ENCODE data around the gene KIAA1755. TPM values are rescaled to one million over a fixed set of nuclear protein-coding genes. Genes with fewer than 3 reads are reported as not detected.
A peak's percentile ranks its signal among the peaks of the same experiment; 100 is the strongest.

KIAA1755 gene
- total RNA-seq, 4 donors from 2014 or later: 0.05 to 0.41 (median 0.38) TPM; not detected in 1

- DNase-seq (no peak), ATAC-seq (no peak)
- H3K9me3 ChIP-seq: no peaks in the 10 kb centered on the region
- no peaks in the 10 kb centered on the region for H3K27me3 ChIP-seq
- H3K27ac ChIP-seq: no peak overlapping the region
- intact Hi-C loops (cut with DNase I; ENCODE audit: low total_unique reads): no loop called here
- in situ Hi-C loops (cut with MboI; ENCODE audit: low sequenced_read_pairs in 4 of 4): loop anchor here in 1 of 4 donors (25.0 kb wide), 1 partner anchor 606 kb away; no protein-coding TSS in a partner anchor
- no peaks in the 10 kb centered on the region for H3K4me1 ChIP-seq
- no peak overlapping the region for H3K4me3 ChIP-seq
- no peaks in the 10 kb centered on the region for H3K36me3 ChIP-seq
- TF ChIP-seq CTCF (IDR thresholded peaks at IDR 0.05 in 4 of 5, conservative IDR thresholded peaks at IDR 0.05 in 1 of 5): no peak
- TF ChIP-seq POLR2A (IDR thresholded peaks at IDR 0.05): no peak
These were observed 66.9 kb downstream of the KIAA1755 start for GRCh38 chr20:38193586-38194105.

GRCh38 chr20:38192323-38192885, 68.1 kb downstream of the KIAA1755 start:
- ATAC-seq (no peak), DNase-seq (no peak)
- TF ChIP-seq POLR2A (IDR thresholded peaks at IDR 0.05) (no peak), CTCF (IDR thresholded peaks at IDR 0.05 in 4 of 5, conservative IDR thresholded peaks at IDR 0.05 in 1 of 5) (no peak)
- no peaks in the 10 kb centered on the region for H3K36me3 ChIP-seq
- no peaks in the 10 kb centered on the region for H3K9me3 ChIP-seq
- H3K27ac ChIP-seq: no peak overlapping the region
- in situ Hi-C loops (cut with MboI; ENCODE audit: low sequenced_read_pairs in 4 of 4) (loop anchor here in 1 of 4 donors (25.0 kb wide), 1 partner anchor 605 kb away; no protein-coding TSS in a partner anchor), intact Hi-C loops (cut with DNase I; ENCODE audit: low total_unique reads) (no loop called here)
- no peaks in the 10 kb centered on the region for H3K4me1 ChIP-seq
- H3K4me3 ChIP-seq: no peak overlapping the region
- H3K27me3 ChIP-seq: no peaks in the 10 kb centered on the region

- Histone ChIP-seq H3K27ac (no peak overlapping the region), H3K36me3 (no peaks in the 10 kb centered on the region), H3K27me3 (no peaks in the 10 kb centered on the region), H3K4me1 (no peaks in the 10 kb centered on the region), H3K4me3 (no peak overlapping the region), H3K9me3 (no peaks in the 10 kb centered on the region)
- TF ChIP-seq CTCF (IDR thresholded peaks at IDR 0.05 in 4 of 5, conservative IDR thresholded peaks at IDR 0.05 in 1 of 5): no peak
- intact Hi-C loops (cut with DNase I; ENCODE audit: low total_unique reads): no loop called here
- in situ Hi-C loops (cut with MboI; ENCODE audit: low sequenced_read_pairs in 4 of 4): loop anchor here in 1 of 4 donors (25.0 kb wide), 1 partner anchor 604 kb away; no protein-coding TSS in a partner anchor
- DNase-seq (no peak), ATAC-seq (peak in 1 of 2 donors; percentile 38)
These were observed 68.9 kb downstream of the KIAA1755 start for GRCh38 chr20:38191654-38192053.

- H3K4me3 ChIP-seq: no peak overlapping the region
- H3K27me3 ChIP-seq: no peaks in the 10 kb centered on the region
- no peaks in the 10 kb centered on the region for H3K4me1 ChIP-seq
- no peak for DNase-seq
- intact Hi-C loops (cut with DNase I; ENCODE audit: low total_unique reads): no loop called here
- in situ Hi-C loops (cut with MboI; ENCODE audit: low sequenced_read_pairs in 4 of 4): loop anchor here in 1 of 4 donors (25.0 kb wide), 1 partner anchor 604 kb away; no protein-coding TSS in a partner anchor
- H3K27ac ChIP-seq: no peak overlapping the region
- ATAC-seq: peak in 1 of 2 donors; percentile 65
- no peaks in the 10 kb centered on the region for H3K9me3 ChIP-seq
- H3K36me3 ChIP-seq: no peaks in the 10 kb centered on the region
- TF ChIP-seq CTCF (IDR thresholded peaks at IDR 0.05 in 4 of 5, conservative IDR thresholded peaks at IDR 0.05 in 1 of 5) (no peak), POLR2A (IDR thresholded peaks at IDR 0.05) (no peak)
These were observed 69.6 kb downstream of the KIAA1755 start for GRCh38 chr20:38190936-38191371.

Measured in gastrocnemius medialis (tissue), 4 donors.